K562 (cell line): ENCODE results near the gene CCDC93. TPM values are rescaled to one million over a fixed set of nuclear protein-coding genes. Genes with fewer than 3 reads are reported as not detected.

Experiments
- ATAC-seq: fragments of 200-7000 bp; cut with Tn5 transposase; 3 replicates; pipeline ENCODE4 v1.9.1; 2020; ENCODE audit warnings: moderate library complexity
- BruUV-seq: library from RNA; stranded (reverse); fragments of 400-500 nt; replicated peaks from 2 replicates; lab custom pipeline; 2021; lab: Mats Ljungman, UMichigan
- CTCF ChIA-PET: fragments of 300-600 bp; formaldehyde crosslinking; extraction: SDS; loops from one replicate; lab custom pipeline; 2021; ENCODE audit warnings: low intra/inter-chr PET ratio; lab: Yijun Ruan, JAX
- POLR2A ChIA-PET: fragments of 300-600, 350-650 bp; sonication (Branson Sonifier 250); formaldehyde crosslinking; extraction: SDS; loops from one replicate; lab custom pipeline; 2021; ENCODE audit warnings: antibody characterized with exemption, inconsistent platforms; lab: Yijun Ruan, JAX
- DNase-seq, 4 experiments: peaks; one replicate each; pipeline versions ENCODE4 v3.0.0 to v3.0.0-alpha.2; 2011 to 2018; ENCODE audit warnings: low spot score in 3 of 4, mixed read lengths in 3 of 4; ENCODE audit errors: extremely low read depth in 1 of 4
- FAIRE-seq: peaks from 2 replicates; lab custom pipeline; 2011; peaks lifted over from hg19 to GRCh38; lab: Jason Lieb, UNC
- H2AFZ ChIP-seq: 2 replicates; pipeline ENCODE4 v1.6.0; 2011; ENCODE audit warnings: low read depth, low read length, control low read depth, inconsistent platforms
- H3K27ac ChIP-seq: fragments of 200-600 bp; 3 replicates; pipeline ENCODE4 v1.8.0; 2011; ENCODE audit warnings: low read depth, mild to moderate bottlenecking, control low read depth, inconsistent platforms, low read length, moderate library complexity, mixed read lengths; ENCODE audit errors: extremely low read depth
- H3K27me3 ChIP-seq, 2 experiments: fragments of 300-600 bp in 1 of 2; 2 replicates in 1 of 2; 3 replicates in 1 of 2; pipeline versions ENCODE4 v1.6.0 to v1.8.0; 2011; ENCODE audit warnings: inconsistent platforms in 2 of 2, low read length in 2 of 2, mild to moderate bottlenecking in 1 of 2, mixed read lengths in 1 of 2, moderate library complexity in 1 of 2; ENCODE audit not compliant: control insufficient read depth in 2 of 2, insufficient read depth in 2 of 2
- H3K36me3 ChIP-seq: fragments of 300-600 bp; 3 replicates; pipeline ENCODE4 v1.8.0; 2011; ENCODE audit warnings: mild to moderate bottlenecking, low read length, inconsistent platforms; ENCODE audit not compliant: control insufficient read depth, insufficient read depth
- H3K4me1 ChIP-seq, 2 experiments: fragments of 200-600 bp in 1 of 2; replicated peaks in 1 of 2; 2 replicates in 1 of 2; 3 replicates in 1 of 2; pipeline versions ENCODE4 v1.5.1 to v1.8.0; 2011; ENCODE audit warnings: inconsistent platforms in 2 of 2, low read length in 2 of 2, mild to moderate bottlenecking in 1 of 2, mixed read lengths in 1 of 2, moderate library complexity in 1 of 2; ENCODE audit not compliant: control insufficient read depth in 2 of 2, insufficient read depth in 2 of 2
- H3K4me2 ChIP-seq: 2 replicates; pipeline ENCODE4 v1.6.1; 2011; ENCODE audit warnings: low read length, control low read depth, inconsistent platforms, mixed read lengths; ENCODE audit not compliant: insufficient read depth
- H3K4me3 ChIP-seq: fragments of 200-600 bp; sonication (generic), shearing (Covaris generic); 2 replicates; pipeline ENCODE4 v1.5.1; 2016; ENCODE audit warnings: control low read depth, inconsistent platforms
- H3K79me2 ChIP-seq: fragments of 200-600 bp; 3 replicates; pipeline ENCODE4 v1.8.0; 2011; ENCODE audit warnings: low read length, inconsistent platforms; ENCODE audit not compliant: control insufficient read depth, insufficient read depth
- H3K9ac ChIP-seq, 2 experiments: 2 replicates each; pipeline versions ENCODE4 v1.6.0 to v1.6.1; 2011; ENCODE audit warnings: low read depth in 2 of 2, low read length in 2 of 2, control low read depth in 1 of 2, inconsistent platforms in 1 of 2, mild to moderate bottlenecking in 1 of 2, mixed read lengths in 1 of 2; ENCODE audit not compliant: insufficient read depth in 1 of 2
- H3K9me1 ChIP-seq: one replicate; pipeline ENCODE4 v1.6.0; 2011; ENCODE audit warnings: inconsistent platforms, mild to moderate bottlenecking, low read length, moderate library complexity; ENCODE audit not compliant: control insufficient read depth, insufficient read depth
- H3K9me3 ChIP-seq: replicated peaks from 2 replicates; pipeline ENCODE4 v1.5.1; 2011; ENCODE audit warnings: low read depth, low read length, inconsistent platforms; ENCODE audit not compliant: control insufficient read depth, insufficient read depth
- H4K20me1 ChIP-seq: replicated peaks from 2 replicates; pipeline ENCODE4 v1.6.1; 2011; ENCODE audit warnings: low read length, inconsistent platforms, mixed read lengths; ENCODE audit not compliant: control insufficient read depth, insufficient read depth
- CBFB ChIP-seq: sonication (generic); formaldehyde crosslinking; IDR thresholded peaks from 2 replicates; pipeline ENCODE4 v1.4.0; 2020; ENCODE audit warnings: mild to moderate bottlenecking, missing genetic modification reagents
- FOXK2 ChIP-seq, 2 experiments: fragments of 450-650 bp; IDR thresholded peaks in 1 of 2; conservative IDR thresholded peaks in 1 of 2; 2 replicates each; pipeline ENCODE4 v1.6.1; 2016; ENCODE audit warnings: low read depth in 2 of 2, mild to moderate bottlenecking in 1 of 2
- ILK ChIP-seq: fragments of 450-650 bp; IDR thresholded peaks from 2 replicates; pipeline ENCODE4 v1.6.1; 2016; ENCODE audit warnings: missing genetic modification characterization, low read depth, mild to moderate bottlenecking, missing compliant biosample characterization, moderate library complexity, borderline replicate concordance
- IRF2 ChIP-seq: sonication (generic); formaldehyde crosslinking; IDR thresholded peaks from 2 replicates; pipeline ENCODE4 v1.8.1; 2022; ENCODE audit warnings: mild to moderate bottlenecking, missing genetic modification reagents
- SLC30A9 ChIP-seq: fragments of 250-450 bp; sonication (Bioruptor Pico); IDR thresholded peaks from 2 replicates; pipeline ENCODE4 v1.8.0; 2022; ENCODE audit warnings: mild to moderate bottlenecking, moderate library complexity
- SMAD4 ChIP-seq: fragments of 250-450 bp; sonication (Bioruptor Pico); conservative IDR thresholded peaks from 2 replicates; pipeline ENCODE4 v1.8.0; 2021; ENCODE audit warnings: inconsistent platforms, mild to moderate bottlenecking, moderate library complexity
- U2AF2 ChIP-seq: fragments of 200-400 bp; formaldehyde crosslinking; optimal IDR thresholded peaks from 2 replicates; pipeline ENCODE3; 2017; ENCODE audit warnings: low read depth, mild to moderate bottlenecking, low read length
- ZNF121 ChIP-seq: sonication (generic); formaldehyde crosslinking; conservative IDR thresholded peaks from 2 replicates; pipeline ENCODE4 v1.8.0; 2022; ENCODE audit warnings: missing genetic modification reagents
- ZNF589 ChIP-seq: fragments of 200-800 bp; sonication (Bioruptor generic); IDR thresholded peaks from 2 replicates; pipeline ENCODE4 v1.6.1; 2016; ENCODE audit warnings: low read depth, missing genetic modification characterization, missing compliant biosample characterization
- ZNF76 ChIP-seq: fragments of 250-450 bp; sonication (Bioruptor Pico); IDR thresholded peaks from 2 replicates; pipeline ENCODE4 v1.4.0; 2020; ENCODE audit warnings: mild to moderate bottlenecking, moderate library complexity, borderline replicate concordance
- WGBS: fragments of 100-300 bp; shearing (Covaris generic); methylation state at CpG from one replicate; pipeline ENCODE4 v1.1.6; 2016; ENCODE audit warnings: low coverage, mixed read lengths; ENCODE audit not compliant: insufficient coverage; ENCODE audit errors: missing lambda C conversion rate; 5-methylcytosine and 5-hydroxymethylcytosine counted together
- in situ Hi-C: fragments of 300-500 bp; cut with MboI; formaldehyde crosslinking; loops from 4 replicates; pipeline ENCODE4 v1.15.0; 2018; ENCODE audit warnings: inconsistent platforms, mixed read lengths
- intact Hi-C: fragments of 100-400 bp; cut with micrococcal nuclease; formaldehyde crosslinking; loops from 2 replicates; pipeline ENCODE4 v1.14.2; 2022
- polyA plus RNA-seq, 8 experiments: library from polyadenylated mRNA; depleted of rRNA in 4 of 8; stranded (reverse) in 5 of 8; unstranded in 3 of 8; fragments of >200 nt; fragmentation: Nextera tagmentation in 2 of 8; fragmentation: Illumina TruSeq in 1 of 8; extraction: Ambion mirVana in 2 of 8; extraction: Trizol in 1 of 8; gene quantifications; 2 replicates each; pipeline versions ENCODE4 v1.2.1 to v1.2.3, GENCODE V29; 2011 to 2014; ENCODE audit warnings: inconsistent platforms in 1 of 8, missing spikeins in 1 of 8
- total RNA-seq, 7 experiments: library from RNA; depleted of rRNA in 6 of 7; stranded (reverse); fragments of >200 nt in 6 of 7; fragmentation: Illumina TruSeq in 2 of 7; extraction: Trizol in 2 of 7; gene quantifications; 2 replicates each; pipeline versions ENCODE4 v1.2.1 to v1.2.3, GENCODE V29; 2011 to 2021; ENCODE audit warnings: low replicate concordance in 1 of 7
- TF ChIP-seq, protein P1 (sequence below): sonication (generic); formaldehyde crosslinking; IDR thresholded peaks from 2 replicates; pipeline ENCODE4 v1.8.1; 2023; ENCODE audit warnings: mild to moderate bottlenecking, missing genetic modification reagents, moderate library complexity
- TF ChIP-seq, protein P2 (sequence below): fragments of 250-450 bp; sonication (Bioruptor Pico); IDR thresholded peaks from 2 replicates; pipeline ENCODE4 v1.4.0; 2020; ENCODE audit warnings: mild to moderate bottlenecking
- TF ChIP-seq, protein P3 (sequence below): sonication (generic); IDR thresholded peaks from 2 replicates; pipeline ENCODE4 v1.6.1; 2016

Gene CCDC93
- total and polyA plus RNA-seq, 9 of the 15 experiments (the other 6 are each of a cell fraction or from before 2014, with no cell fraction given), result 3.3 to 19.3 (median 12.4) TPM

DNA sequence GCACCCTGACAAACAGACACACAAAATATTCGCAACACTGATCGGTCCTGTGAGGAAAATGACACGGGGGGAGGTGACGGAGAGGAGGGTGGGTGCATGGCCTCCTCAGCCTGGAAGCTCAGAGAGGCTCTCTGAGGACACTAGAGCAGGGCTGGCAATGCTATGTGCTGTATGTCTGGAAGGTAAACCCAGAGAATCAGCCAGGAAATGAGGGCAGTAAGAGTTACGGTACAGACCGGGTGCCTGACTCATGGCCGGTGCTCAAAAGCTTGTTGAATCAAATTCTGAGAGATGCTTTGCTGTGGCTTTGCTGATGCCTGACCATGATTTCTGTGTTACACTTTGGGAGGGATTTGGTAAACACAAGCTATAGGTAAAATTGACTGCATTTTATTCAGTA, 81.9 kb downstream of the CCDC93 start:
- no peak overlapping the region for H3K4me2 ChIP-seq
- ATAC-seq (no peak), FAIRE-seq (no peak), DNase-seq (no peak)
- H3K36me3 ChIP-seq, result peaks cover 78% of the 10 kb centered on the region; the same call in 2 of the 3 replicates
- no peaks in the 10 kb centered on the region for H3K4me1 ChIP-seq
- H4K20me1 ChIP-seq, result no peaks in the 10 kb centered on the region
- H3K9ac ChIP-seq, result no peak overlapping the region
- TF ChIP-seq FOXK2 (conservative IDR thresholded peaks at IDR 0.05 in 1 of 2, IDR thresholded peaks at IDR 0.05 in 1 of 2; ENCODE audit: low read depth in 2 of 2) (no peak), ZNF589 (CRISPR knock-in tag) (no peak), CBFB (CRISPR knock-in tag) (no peak), ZNF76 (CRISPR knock-in tag) (no peak), ZNF121 (CRISPR knock-in tag) (no peak), SLC30A9 (CRISPR knock-in tag) (no peak), SMAD4 (no peak), IRF2 (CRISPR knock-in tag) (no peak), U2AF2 (no peak), ILK (tag) (no peak)
- TF ChIP-seq, protein P1, sequence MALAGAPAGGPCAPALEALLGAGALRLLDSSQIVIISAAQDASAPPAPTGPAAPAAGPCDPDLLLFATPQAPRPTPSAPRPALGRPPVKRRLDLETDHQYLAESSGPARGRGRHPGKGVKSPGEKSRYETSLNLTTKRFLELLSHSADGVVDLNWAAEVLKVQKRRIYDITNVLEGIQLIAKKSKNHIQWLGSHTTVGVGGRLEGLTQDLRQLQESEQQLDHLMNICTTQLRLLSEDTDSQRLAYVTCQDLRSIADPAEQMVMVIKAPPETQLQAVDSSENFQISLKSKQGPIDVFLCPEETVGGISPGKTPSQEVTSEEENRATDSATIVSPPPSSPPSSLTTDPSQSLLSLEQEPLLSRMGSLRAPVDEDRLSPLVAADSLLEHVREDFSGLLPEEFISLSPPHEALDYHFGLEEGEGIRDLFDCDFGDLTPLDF (CRISPR knock-in tag), result no peak
- TF ChIP-seq, protein P2, sequence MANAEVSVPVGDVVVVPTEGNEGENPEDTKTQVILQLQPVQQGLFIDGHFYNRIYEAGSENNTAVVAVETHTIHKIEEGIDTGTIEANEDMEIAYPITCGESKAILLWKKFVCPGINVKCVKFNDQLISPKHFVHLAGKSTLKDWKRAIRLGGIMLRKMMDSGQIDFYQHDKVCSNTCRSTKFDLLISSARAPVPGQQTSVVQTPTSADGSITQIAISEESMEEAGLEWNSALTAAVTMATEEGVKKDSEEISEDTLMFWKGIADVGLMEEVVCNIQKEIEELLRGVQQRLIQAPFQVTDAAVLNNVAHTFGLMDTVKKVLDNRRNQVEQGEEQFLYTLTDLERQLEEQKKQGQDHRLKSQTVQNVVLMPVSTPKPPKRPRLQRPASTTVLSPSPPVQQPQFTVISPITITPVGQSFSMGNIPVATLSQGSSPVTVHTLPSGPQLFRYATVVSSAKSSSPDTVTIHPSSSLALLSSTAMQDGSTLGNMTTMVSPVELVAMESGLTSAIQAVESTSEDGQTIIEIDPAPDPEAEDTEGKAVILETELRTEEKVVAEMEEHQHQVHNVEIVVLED (CRISPR knock-in tag), result no peak
- TF ChIP-seq, protein P3, sequence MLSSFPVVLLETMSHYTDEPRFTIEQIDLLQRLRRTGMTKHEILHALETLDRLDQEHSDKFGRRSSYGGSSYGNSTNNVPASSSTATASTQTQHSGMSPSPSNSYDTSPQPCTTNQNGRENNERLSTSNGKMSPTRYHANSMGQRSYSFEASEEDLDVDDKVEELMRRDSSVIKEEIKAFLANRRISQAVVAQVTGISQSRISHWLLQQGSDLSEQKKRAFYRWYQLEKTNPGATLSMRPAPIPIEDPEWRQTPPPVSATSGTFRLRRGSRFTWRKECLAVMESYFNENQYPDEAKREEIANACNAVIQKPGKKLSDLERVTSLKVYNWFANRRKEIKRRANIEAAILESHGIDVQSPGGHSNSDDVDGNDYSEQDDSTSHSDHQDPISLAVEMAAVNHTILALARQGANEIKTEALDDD, result no peak
- ChIA-PET POLR2A (interaction anchor here (0.5 to 2.3 kb wide), 3 partner anchors 8 to 368 kb away, joined by 3 to 9 read pairs (median 4); no protein-coding TSS in a partner anchor), CTCF (no interaction called here)
- WGBS, result 94% methylated on average over 7 of the region's 7 CpGs
- H3K27ac ChIP-seq, result no peak overlapping the region
- in situ Hi-C loops, result no loop called here
- no peak overlapping the region for H2AFZ ChIP-seq
- H3K9me1 ChIP-seq, result no peaks in the 10 kb centered on the region
- intact Hi-C loops, result no loop called here
- no peaks in the 10 kb centered on the region for H3K9me3 ChIP-seq
- no peaks in the 10 kb centered on the region for H3K79me2 ChIP-seq
- BruUV-seq, result no TSS peak
- no peak overlapping the region for H3K4me3 ChIP-seq
- no peaks in the 10 kb centered on the region for H3K27me3 ChIP-seq
